ENCODE results near the gene SLC35F6.
"Not testable (repeated sequence)": the region's sequence is repeated elsewhere in the genome, so short reads cannot be mapped to it uniquely, and the experiment has no call there.

The SLC35F6 gene

GRCh38 chr2:26812731-26813130, 48.6 kb downstream of the SLC35F6 start:
- H3K4me3 ChIP-seq (ENCODE audit: insufficient read length, low read depth), result no peak overlapping the region
- H3K9me3 ChIP-seq (ENCODE audit: insufficient read depth, low read length), result no peaks in the 10 kb centered on the region; the same call in 1 of the 2 replicates
- H3K27me3 ChIP-seq (ENCODE audit: insufficient read depth, insufficient read length), result no peaks in the 10 kb centered on the region
- H3K9ac ChIP-seq (ENCODE audit: insufficient read length, low read depth), result no peak overlapping the region
- DNase-seq (ENCODE audit: low read depth, low spot score), result no peak
- no peaks in the 10 kb centered on the region for H3K36me3 ChIP-seq (ENCODE audit: insufficient read depth, insufficient read length, low read length)
- TF ChIP-seq ZNF274 (IDR thresholded peaks at IDR 0.05; ENCODE audit: low read depth, low read length) (no peak), SUZ12 (IDR thresholded peaks at IDR 0.05; ENCODE audit: extremely low read depth, insufficient read depth, insufficient read length) (no peak), YY1 (IDR thresholded peaks at IDR 0.05; ENCODE audit: insufficient read depth, insufficient read length) (no peak)
- no peaks in the 10 kb centered on the region for H3K4me1 ChIP-seq (ENCODE audit: insufficient read depth, insufficient read length)

DNA sequence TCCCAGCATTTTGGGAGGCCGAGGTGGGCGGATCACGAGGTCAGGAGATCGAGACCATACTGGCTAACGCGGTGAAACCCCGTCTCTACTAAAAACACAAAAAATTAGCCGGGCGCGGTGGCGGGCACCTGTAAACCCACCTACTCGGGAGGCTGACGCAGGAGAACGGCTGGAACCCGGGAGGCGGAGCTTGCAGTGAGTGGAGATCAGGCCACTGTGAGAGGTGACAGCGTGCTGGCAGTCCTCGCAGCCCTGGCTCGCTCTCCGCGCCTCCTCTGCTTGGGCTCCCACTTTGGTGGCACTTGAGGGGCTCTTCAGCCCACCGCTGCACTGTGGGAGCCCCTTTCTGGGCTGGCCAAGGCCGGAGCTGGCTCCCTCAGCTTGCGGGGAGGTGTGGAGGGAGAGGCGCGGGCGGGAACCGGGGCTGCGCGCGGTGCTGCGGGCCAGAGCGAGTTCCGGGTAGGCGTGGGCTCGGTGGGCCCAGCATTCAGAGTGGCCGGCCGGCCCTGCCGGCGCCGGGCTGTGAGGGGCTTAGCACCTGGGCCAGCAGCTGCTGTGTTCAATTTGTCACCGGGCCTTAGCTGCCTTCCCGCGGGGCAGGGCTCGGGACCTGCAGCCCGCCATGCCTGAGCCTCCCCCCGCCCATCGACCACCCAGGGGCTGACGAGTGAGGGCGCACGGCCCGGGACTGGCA, 50.1 kb downstream of the SLC35F6 start:
- DNase-seq (ENCODE audit: low read depth, low spot score); H3K9ac ChIP-seq (ENCODE audit: insufficient read length, low read depth); H3K9me3 ChIP-seq (ENCODE audit: insufficient read depth, low read length); H3K36me3 ChIP-seq (ENCODE audit: insufficient read depth, insufficient read length, low read length); H3K4me1 ChIP-seq (ENCODE audit: insufficient read depth, insufficient read length); H3K4me3 ChIP-seq (ENCODE audit: insufficient read length, low read depth); H3K27me3 ChIP-seq (ENCODE audit: insufficient read depth, insufficient read length): not testable (repeated sequence)

DNA sequence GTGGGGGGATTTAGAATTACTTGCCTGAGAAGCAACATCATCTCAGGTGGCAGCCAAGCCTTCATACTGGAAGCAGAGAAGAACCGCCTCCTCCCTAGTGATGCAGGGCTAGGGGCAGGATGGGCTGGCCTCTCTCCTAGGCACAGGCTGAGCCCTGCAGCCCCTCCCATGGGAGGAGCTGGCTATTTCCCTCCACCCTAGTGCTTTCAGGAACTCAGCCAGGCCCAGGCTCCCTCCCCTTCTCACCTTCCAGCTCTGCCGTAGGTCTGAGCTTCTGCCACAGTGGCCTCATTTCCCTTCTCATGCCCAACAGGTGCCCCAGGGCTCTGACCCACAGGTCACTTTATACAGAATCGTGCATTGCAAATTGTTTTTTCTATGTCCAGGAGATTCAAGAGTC, 52.8 kb downstream of the SLC35F6 start:
- Histone ChIP-seq H3K27me3 (ENCODE audit: insufficient read depth, insufficient read length) (no peaks in the 10 kb centered on the region), H3K36me3 (ENCODE audit: insufficient read depth, insufficient read length, low read length) (no peaks in the 10 kb centered on the region), H3K4me1 (ENCODE audit: insufficient read depth, insufficient read length) (no peaks in the 10 kb centered on the region), H3K9me3 (ENCODE audit: insufficient read depth, low read length) (no peaks in the 10 kb centered on the region; the same call in 1 of the 2 replicates), H3K9ac (ENCODE audit: insufficient read length, low read depth) (no peak overlapping the region), H3K4me3 (ENCODE audit: insufficient read length, low read depth) (no peak overlapping the region)
- TF ChIP-seq ZNF274 (IDR thresholded peaks at IDR 0.05; ENCODE audit: low read depth, low read length) (no peak), SUZ12 (IDR thresholded peaks at IDR 0.05; ENCODE audit: extremely low read depth, insufficient read depth, insufficient read length) (no peak), YY1 (IDR thresholded peaks at IDR 0.05; ENCODE audit: insufficient read depth, insufficient read length) (no peak)
- DNase-seq (ENCODE audit: low read depth, low spot score), result peak; percentile 36

DNA sequence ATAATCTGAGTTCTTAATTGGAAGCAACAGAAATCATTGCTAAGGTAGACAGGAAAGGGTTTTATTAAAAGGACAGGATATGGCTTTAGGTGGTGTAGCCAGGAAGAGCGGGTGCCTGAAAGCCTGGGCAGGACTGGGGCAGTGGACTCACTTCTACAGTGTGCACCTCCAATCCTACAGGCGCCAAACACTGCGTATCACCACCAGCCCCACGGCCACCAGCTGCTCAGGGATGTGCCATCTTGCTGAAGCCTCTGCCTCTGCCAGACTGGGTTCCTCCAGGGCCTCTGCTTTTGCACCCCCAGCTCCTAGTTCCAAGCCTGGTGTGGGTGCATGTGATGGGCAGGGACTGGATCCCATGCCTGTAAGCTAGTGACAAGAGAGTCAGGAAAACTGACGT, 54.2 kb downstream of the SLC35F6 start:
- no peak for DNase-seq (ENCODE audit: low read depth, low spot score)
- Histone ChIP-seq H3K9me3 (ENCODE audit: insufficient read depth, low read length) (no peaks in the 10 kb centered on the region; the same call in 1 of the 2 replicates), H3K27me3 (ENCODE audit: insufficient read depth, insufficient read length) (no peaks in the 10 kb centered on the region), H3K4me3 (ENCODE audit: insufficient read length, low read depth) (no peak overlapping the region), H3K36me3 (ENCODE audit: insufficient read depth, insufficient read length, low read length) (no peaks in the 10 kb centered on the region), H3K9ac (ENCODE audit: insufficient read length, low read depth) (no peak overlapping the region), H3K4me1 (ENCODE audit: insufficient read depth, insufficient read length) (no peaks in the 10 kb centered on the region)
- TF ChIP-seq ZNF274 (IDR thresholded peaks at IDR 0.05; ENCODE audit: low read depth, low read length), result no peak
- TF ChIP-seq YY1 (IDR thresholded peaks at IDR 0.05; ENCODE audit: insufficient read depth, insufficient read length), result no peak
- TF ChIP-seq SUZ12 (IDR thresholded peaks at IDR 0.05; ENCODE audit: extremely low read depth, insufficient read depth, insufficient read length), result no peak

DNA sequence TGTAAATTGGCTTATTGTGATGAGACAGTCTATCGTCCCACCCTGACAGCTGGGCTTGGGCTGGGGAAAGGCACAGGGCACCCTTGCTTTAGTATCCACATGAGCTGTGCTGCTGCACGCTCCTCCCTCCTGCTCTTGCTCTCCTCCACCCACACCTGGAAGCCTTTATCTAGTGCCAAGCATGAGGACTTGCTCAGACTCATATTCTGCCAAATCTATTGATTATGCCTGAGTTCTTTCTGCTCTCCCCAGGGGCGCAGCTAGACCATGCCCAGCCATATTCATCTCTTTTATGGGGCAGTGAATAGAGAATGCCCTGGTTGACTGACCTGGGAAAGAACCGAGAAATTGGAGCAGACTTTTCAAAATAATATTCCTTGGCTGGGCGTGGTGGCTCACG, 54.9 kb downstream of the SLC35F6 start:
- H3K4me1 ChIP-seq (ENCODE audit: insufficient read depth, insufficient read length), result no peaks in the 10 kb centered on the region
- H3K9me3 ChIP-seq (ENCODE audit: insufficient read depth, low read length), result no peaks in the 10 kb centered on the region; the same call in 1 of the 2 replicates
- no peak for DNase-seq (ENCODE audit: low read depth, low spot score)
- TF ChIP-seq ZNF274 (IDR thresholded peaks at IDR 0.05; ENCODE audit: low read depth, low read length) (no peak), SUZ12 (IDR thresholded peaks at IDR 0.05; ENCODE audit: extremely low read depth, insufficient read depth, insufficient read length) (no peak), YY1 (IDR thresholded peaks at IDR 0.05; ENCODE audit: insufficient read depth, insufficient read length) (no peak)
- H3K36me3 ChIP-seq (ENCODE audit: insufficient read depth, insufficient read length, low read length), result no peaks in the 10 kb centered on the region
- no peak overlapping the region for H3K4me3 ChIP-seq (ENCODE audit: insufficient read length, low read depth)
- no peaks in the 10 kb centered on the region for H3K27me3 ChIP-seq (ENCODE audit: insufficient read depth, insufficient read length)
- H3K9ac ChIP-seq (ENCODE audit: insufficient read length, low read depth), result no peak overlapping the region

DNA sequence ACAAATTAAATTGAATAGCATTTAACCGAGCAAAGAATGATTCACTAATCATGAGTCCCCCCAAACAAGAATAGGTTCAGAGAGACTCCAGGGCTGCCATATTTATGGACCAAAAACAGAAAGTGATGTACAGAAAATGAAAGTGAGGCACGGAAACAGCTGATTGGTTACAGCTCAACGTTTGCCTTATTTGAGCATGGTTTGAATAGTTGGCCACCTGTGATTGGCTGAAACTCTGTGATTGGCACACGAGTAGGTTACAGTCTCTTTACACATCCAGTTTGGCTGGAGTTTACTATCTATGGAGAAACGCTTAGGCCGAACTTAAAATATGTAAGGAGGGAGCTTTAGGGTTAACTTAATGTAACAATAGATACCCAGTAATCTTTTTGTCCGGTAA, 56.8 kb downstream of the SLC35F6 start:
- Histone ChIP-seq H3K36me3 (ENCODE audit: insufficient read depth, insufficient read length, low read length) (no peaks in the 10 kb centered on the region), H3K9ac (ENCODE audit: insufficient read length, low read depth) (no peak overlapping the region), H3K4me3 (ENCODE audit: insufficient read length, low read depth) (no peak overlapping the region), H3K27me3 (ENCODE audit: insufficient read depth, insufficient read length) (no peaks in the 10 kb centered on the region), H3K4me1 (ENCODE audit: insufficient read depth, insufficient read length) (no peaks in the 10 kb centered on the region), H3K9me3 (ENCODE audit: insufficient read depth, low read length) (no peaks in the 10 kb centered on the region)
- no peak for DNase-seq (ENCODE audit: low read depth, low spot score)
- no peak for TF ChIP-seq SUZ12 (IDR thresholded peaks at IDR 0.05; ENCODE audit: extremely low read depth, insufficient read depth, insufficient read length)
- no peak for TF ChIP-seq ZNF274 (IDR thresholded peaks at IDR 0.05; ENCODE audit: low read depth, low read length)
- TF ChIP-seq YY1 (IDR thresholded peaks at IDR 0.05; ENCODE audit: insufficient read depth, insufficient read length), result no peak

GRCh38 chr2:26822877-26823276, 58.8 kb downstream of the SLC35F6 start:
- Histone ChIP-seq H3K9ac (ENCODE audit: insufficient read length, low read depth) (no peak overlapping the region), H3K4me3 (ENCODE audit: insufficient read length, low read depth) (no peak overlapping the region), H3K4me1 (ENCODE audit: insufficient read depth, insufficient read length) (no peaks in the 10 kb centered on the region), H3K36me3 (ENCODE audit: insufficient read depth, insufficient read length, low read length) (no peaks in the 10 kb centered on the region), H3K9me3 (ENCODE audit: insufficient read depth, low read length) (no peaks in the 10 kb centered on the region), H3K27me3 (ENCODE audit: insufficient read depth, insufficient read length) (no peaks in the 10 kb centered on the region)
- TF ChIP-seq YY1 (IDR thresholded peaks at IDR 0.05; ENCODE audit: insufficient read depth, insufficient read length) (no peak), SUZ12 (IDR thresholded peaks at IDR 0.05; ENCODE audit: extremely low read depth, insufficient read depth, insufficient read length) (no peak), ZNF274 (IDR thresholded peaks at IDR 0.05; ENCODE audit: low read depth, low read length) (no peak)
- DNase-seq (ENCODE audit: low read depth, low spot score), result no peak
